Stomach (tissue), 9 donors: ENCODE results near the gene DLG2. TPM values are rescaled to one million over a fixed set of nuclear protein-coding genes. Genes with fewer than 3 reads are reported as not detected.

Experiments
- DNase-seq, 2 donors: peaks; one replicate each; pipeline versions ENCODE4 v3.0.0 to v3.0.0-alpha.2; 2013 to 2019
- H3K27ac ChIP-seq, 5 donors: fragments of 200-600 bp in 4 of 5; sonication (generic) in 4 of 5; one replicate each; pipeline ENCODE4 v1.5.1; 2013 to 2019; ENCODE audit warnings: mild to moderate bottlenecking in 1 of 5, moderate library complexity in 1 of 5
- H3K27me3 ChIP-seq, 3 donors: fragments of 200-600 bp; sonication (generic); one replicate each; pipeline ENCODE4 v1.5.1; 2017 to 2019; ENCODE audit warnings: mixed run types in 1 of 3
- H3K36me3 ChIP-seq, 4 donors: fragments of 200-600 bp; sonication (generic); 1 replicate in 3 of 4; 2 replicates in 1 of 4; pipeline ENCODE4 v1.5.1; 2016 to 2019
- H3K4me1 ChIP-seq, 4 donors: fragments of 200-600 bp; sonication (generic); one replicate each; pipeline ENCODE4 v1.5.1; 2016 to 2019
- H3K4me3 ChIP-seq, 4 donors: fragments of 200-600 bp; sonication (generic) in 3 of 4; one replicate each; pipeline ENCODE4 v1.5.1; 2016 to 2019; ENCODE audit warnings: mild to moderate bottlenecking in 1 of 4
- H3K9me3 ChIP-seq, 4 donors: fragments of 200-600 bp; sonication (generic); one replicate each; pipeline ENCODE4 v1.5.1; 2016 to 2019
- CTCF ChIP-seq, 7 experiments: fragments of 450-650 bp in 4 of 7; fragments of 200-600 bp in 3 of 7; sonication (generic) in 3 of 7; IDR thresholded peaks; one replicate each; pipeline ENCODE4 v1.5.1; 2016 to 2019; ENCODE audit warnings: antibody characterized with exemption in 7 of 7, control low read depth in 2 of 7, mild to moderate bottlenecking in 1 of 7
- EP300 ChIP-seq: sonication (generic); formaldehyde crosslinking; IDR thresholded peaks from one replicate; pipeline ENCODE4 v1.6.1; 2017; ENCODE audit warnings: antibody characterized with exemption
- POLR2A ChIP-seq, 4 donors: fragments of 450-650 bp; IDR thresholded peaks; one replicate each; pipeline ENCODE4 v1.6.1; 2016; ENCODE audit warnings: antibody characterized with exemption in 4 of 4, control low read depth in 2 of 4, mild to moderate bottlenecking in 1 of 4, moderate library complexity in 1 of 4
- POLR2AphosphoS5 ChIP-seq, 3 donors: sonication (generic); formaldehyde crosslinking; IDR thresholded peaks; one replicate each; pipeline ENCODE4 v1.6.1; 2016; ENCODE audit warnings: antibody characterized with exemption in 3 of 3
- WGBS, 5 donors: extraction: QIAGEN DNeasy Blood & Tissue Kit in 3 of 5; methylation state at CpG; one replicate each; pipeline versions ENCODE4 v1.1.5 to v1.1.7; 2013 to 2018; 5-methylcytosine and 5-hydroxymethylcytosine counted together
- intact Hi-C: fragments of 100-400 bp; cut with DNase I; formaldehyde crosslinking; loops from one replicate; pipeline ENCODE4 v1.15.1; 2023; ENCODE audit warnings: low total_unique reads
- polyA plus RNA-seq, 3 donors: library from polyadenylated mRNA; stranded (reverse); fragments of 200-250 nt; gene quantifications; one replicate each; pipeline ENCODE4 v1.2.3, GENCODE V29; 2013
- total RNA-seq, 5 donors: library from RNA; depleted of rRNA; stranded (reverse); fragments of >200 nt; gene quantifications; one replicate each; pipeline versions ENCODE4 v1.1.0 to v1.2.3, GENCODE V29; 2014 to 2016
- donor health status: healthy with polysubstance abuse.
- donor health status: Bipolar disorder and iron deficiency.
- donor health status: healthy.

The DLG2 gene
- total and polyA plus RNA-seq, 8 donors: 1.3 to 19.1 (median 3.5) TPM

DNA sequence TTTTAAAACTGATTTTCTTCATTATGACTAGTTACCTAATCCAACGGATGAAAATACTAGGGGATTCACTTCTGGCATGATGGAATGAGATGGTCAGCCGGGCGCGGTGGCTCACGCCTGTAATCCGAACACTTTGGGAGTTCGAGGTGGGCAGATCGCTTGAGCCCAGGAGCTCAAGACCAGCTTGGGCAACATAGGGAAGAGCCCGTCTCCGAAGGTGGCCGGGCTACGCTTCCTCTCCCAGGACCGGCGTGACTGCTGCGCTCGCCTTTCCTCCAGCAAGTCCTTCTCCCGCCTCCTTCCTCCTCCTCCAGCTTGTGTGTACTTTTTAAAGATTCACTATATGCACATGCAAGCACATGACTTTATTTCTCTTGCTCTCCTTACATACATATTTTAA is 1835.6 kb downstream of the DLG2 start:
- no peak for DNase-seq
- Histone ChIP-seq H3K27ac (no peak overlapping the region), H3K36me3 (no peaks in the 10 kb centered on the region), H3K4me3 (no peak overlapping the region), H3K9me3 (no peaks in the 10 kb centered on the region), H3K4me1 (no peaks in the 10 kb centered on the region), H3K27me3 (no peaks in the 10 kb centered on the region)
- 88 to 96% (median 95%) methylated on average over 17 of the region's 17 CpGs for WGBS, 5 donors
- intact Hi-C loops: no loop called here
- TF ChIP-seq POLR2AphosphoS5 (IDR thresholded peaks at IDR 0.05): no peak
- no peak for TF ChIP-seq EP300
- TF ChIP-seq CTCF (IDR thresholded peaks at IDR 0.05): no peak
- TF ChIP-seq POLR2A (IDR thresholded peaks at IDR 0.05): no peak

GRCh38 chr11:83785942-83786341 is 1841.2 kb downstream of the DLG2 start:
- H3K9me3 ChIP-seq: no peaks in the 10 kb centered on the region
- no peak overlapping the region for H3K27ac ChIP-seq
- no peaks in the 10 kb centered on the region for H3K4me1 ChIP-seq
- WGBS, 5 donors: 84 to 89% (median 86%) methylated on average over 2 of the region's 2 CpGs
- intact Hi-C loops: no loop called here
- H3K4me3 ChIP-seq: no peak overlapping the region
- TF ChIP-seq POLR2A (IDR thresholded peaks at IDR 0.05) (no peak), CTCF (IDR thresholded peaks at IDR 0.05) (no peak), EP300 (no peak), POLR2AphosphoS5 (IDR thresholded peaks at IDR 0.05) (no peak)
- no peaks in the 10 kb centered on the region for H3K36me3 ChIP-seq
- DNase-seq: no peak
- H3K27me3 ChIP-seq: no peaks in the 10 kb centered on the region

DNA sequence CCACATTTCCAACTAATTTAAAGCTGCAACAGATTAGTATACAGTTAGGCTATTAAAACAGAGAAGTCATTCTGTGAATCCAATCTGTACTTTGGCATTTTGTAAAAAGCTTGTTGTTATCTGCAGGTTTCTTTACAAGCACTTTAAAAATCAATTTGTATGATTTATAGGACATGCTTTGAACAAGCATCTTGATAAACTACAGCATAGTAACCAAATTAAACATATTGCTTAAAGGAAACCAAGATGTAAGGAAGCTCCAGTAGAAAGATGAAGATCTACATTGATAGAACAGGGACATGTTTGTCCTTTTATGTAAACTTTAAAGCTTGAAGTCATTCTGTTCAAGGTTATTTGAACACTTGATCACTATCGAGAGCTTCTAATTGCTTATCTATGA is 1842.7 kb downstream of the DLG2 start:
- 31 to 72% (median 58%) methylated on average over 1 of the region's 1 CpG for WGBS, 5 donors
- H3K27me3 ChIP-seq: no peaks in the 10 kb centered on the region
- H3K4me1 ChIP-seq: no peaks in the 10 kb centered on the region
- no peak overlapping the region for H3K4me3 ChIP-seq
- no peaks in the 10 kb centered on the region for H3K36me3 ChIP-seq
- TF ChIP-seq EP300 (no peak), POLR2AphosphoS5 (IDR thresholded peaks at IDR 0.05) (no peak), POLR2A (IDR thresholded peaks at IDR 0.05) (no peak), CTCF (IDR thresholded peaks at IDR 0.05) (no peak)
- no peak for DNase-seq
- intact Hi-C loops: no loop called here
- no peaks in the 10 kb centered on the region for H3K9me3 ChIP-seq
- no peak overlapping the region for H3K27ac ChIP-seq

GRCh38 chr11:83782329-83782728 is 1844.8 kb downstream of the DLG2 start:
- 26 to 33% (median 28%) methylated on average over 1 of the region's 1 CpG for WGBS, 5 donors
- no peaks in the 10 kb centered on the region for H3K36me3 ChIP-seq
- no peak for DNase-seq
- H3K4me1 ChIP-seq: no peaks in the 10 kb centered on the region
- intact Hi-C loops: no loop called here
- no peak overlapping the region for H3K27ac ChIP-seq
- no peak for TF ChIP-seq POLR2AphosphoS5 (IDR thresholded peaks at IDR 0.05)
- no peak for TF ChIP-seq EP300
- no peak for TF ChIP-seq POLR2A (IDR thresholded peaks at IDR 0.05)
- no peak for TF ChIP-seq CTCF (IDR thresholded peaks at IDR 0.05)
- no peaks in the 10 kb centered on the region for H3K27me3 ChIP-seq
- no peaks in the 10 kb centered on the region for H3K9me3 ChIP-seq
- no peak overlapping the region for H3K4me3 ChIP-seq
